HPDE6-E6E7 (cell line): ENCODE data around the gene MATN1.

Source experiments
- DNase-seq: peaks from one replicate; pipeline ENCODE4 v3.0.0; 2011; ENCODE audit warnings: missing footprints; ENCODE audit errors: extremely low spot score

Gene MATN1

DNA sequence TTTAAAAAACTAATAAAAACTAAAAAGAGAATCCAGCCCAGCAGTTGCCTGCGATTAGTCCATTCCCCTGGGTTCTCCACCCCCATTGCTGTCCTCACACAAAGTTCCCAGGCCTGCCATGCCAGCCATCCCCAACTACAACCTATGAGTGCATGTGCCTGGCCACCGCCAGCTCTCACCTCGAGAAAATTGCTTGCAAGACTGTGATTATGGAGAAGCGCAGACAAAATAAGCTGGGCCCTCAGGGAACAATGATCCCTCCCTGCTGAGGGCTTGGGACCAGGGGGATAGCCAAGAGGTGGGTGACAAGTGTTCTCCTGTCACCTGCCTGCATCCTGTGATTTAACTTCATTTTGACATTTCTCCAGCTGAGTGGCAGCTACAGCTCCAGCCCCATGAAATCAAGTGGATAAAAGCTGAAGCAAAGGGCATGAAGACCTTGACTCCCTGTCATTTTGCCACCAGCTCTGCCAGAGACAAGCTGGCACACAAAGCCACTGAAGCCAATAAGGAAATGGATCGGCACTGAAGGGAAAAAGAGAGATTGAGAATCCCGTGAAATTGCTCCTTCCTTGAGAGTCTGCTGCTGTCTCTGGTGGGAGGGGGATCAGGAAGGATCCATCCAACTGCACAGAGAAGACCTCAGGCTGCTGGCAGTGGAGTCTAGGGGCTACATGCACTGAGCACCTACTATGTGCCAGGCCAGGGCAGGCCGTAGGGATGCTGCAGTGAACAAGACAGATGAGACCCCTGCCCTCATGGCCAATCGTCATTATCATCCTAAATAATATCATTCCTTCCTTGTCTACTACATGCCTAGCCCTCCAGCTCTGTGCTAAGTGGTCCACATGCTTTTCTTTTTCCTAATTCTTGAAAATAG, 40.7 kb downstream of the MATN1 start:
- no peak for DNase-seq

DNA sequence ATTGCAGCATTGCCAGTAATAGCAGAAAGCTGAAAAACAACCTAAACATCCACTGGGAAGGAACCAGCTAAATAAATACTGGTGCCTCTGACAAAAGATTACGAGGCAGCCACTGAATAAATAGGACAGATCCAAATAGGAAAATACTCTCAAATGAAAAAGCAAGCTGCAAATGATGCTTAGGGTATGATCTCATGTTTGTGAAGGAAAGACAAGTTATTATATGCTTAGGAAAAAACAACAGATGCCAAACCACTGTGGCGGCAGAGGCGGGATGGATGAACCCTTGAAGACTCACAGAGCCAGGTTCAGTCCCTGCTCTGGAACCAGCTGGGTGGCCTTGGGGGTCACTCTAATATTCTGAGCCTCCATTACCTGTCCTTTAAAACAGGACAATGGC, 41.6 kb downstream of the MATN1 start:
- DNase-seq: no peak

DNA sequence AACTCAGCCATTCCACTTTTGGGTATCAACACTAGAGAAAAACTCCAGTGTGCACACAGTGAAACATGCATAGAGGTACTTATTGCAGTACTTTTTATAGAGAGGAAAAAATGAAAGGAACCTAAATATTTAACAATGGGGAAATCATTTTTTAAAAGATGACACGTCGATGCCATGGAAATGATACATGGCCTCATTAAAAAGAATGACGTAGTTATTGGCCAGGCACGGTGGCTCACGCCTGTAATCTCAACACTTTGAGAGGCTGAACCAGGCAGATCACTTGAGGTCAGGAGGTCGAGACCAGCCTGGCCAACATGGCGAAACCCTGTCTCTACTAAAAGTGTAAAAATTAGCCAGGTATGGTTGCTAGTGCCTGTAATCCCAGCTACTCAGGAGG, 42.5 kb downstream of the MATN1 start:
- DNase-seq: no peak

DNA sequence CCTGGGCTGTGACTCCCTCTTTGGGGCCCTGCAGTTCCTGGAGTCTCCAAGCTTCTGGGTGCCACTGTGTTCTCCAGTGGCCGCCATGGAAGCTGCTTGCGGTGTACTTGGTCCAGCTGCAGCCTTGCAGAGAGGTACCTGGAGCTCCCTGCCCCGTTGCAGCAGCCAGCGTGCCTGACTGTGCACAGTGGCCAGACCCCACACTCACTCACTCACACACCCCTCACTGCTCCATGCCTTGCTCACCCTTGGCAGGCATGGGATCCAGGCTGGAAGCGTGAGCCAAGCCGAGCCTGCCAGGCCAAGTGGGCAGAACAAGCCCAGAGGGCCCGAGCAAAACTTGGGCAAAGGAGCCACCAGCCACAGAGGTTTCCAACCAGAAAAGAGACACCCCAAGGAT, 43.0 kb downstream of the MATN1 start:
- DNase-seq: no peak

DNA sequence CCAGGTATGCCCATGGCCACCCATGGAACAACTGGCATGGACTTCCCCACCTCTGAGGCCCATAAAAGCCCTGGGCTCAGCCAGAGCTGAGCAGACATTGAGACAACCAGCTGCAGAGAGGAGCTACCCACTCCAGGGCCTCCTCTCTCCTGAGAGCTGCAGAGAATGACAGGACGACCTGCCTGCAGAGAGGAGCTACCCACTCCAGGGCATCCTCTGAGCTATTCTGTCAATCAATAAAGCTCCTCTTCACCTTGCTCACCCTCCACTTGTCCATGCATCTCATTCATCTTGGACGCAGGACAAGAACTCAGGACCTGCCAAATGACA, 43.4 kb downstream of the MATN1 start:
- DNase-seq: no peak

DNA sequence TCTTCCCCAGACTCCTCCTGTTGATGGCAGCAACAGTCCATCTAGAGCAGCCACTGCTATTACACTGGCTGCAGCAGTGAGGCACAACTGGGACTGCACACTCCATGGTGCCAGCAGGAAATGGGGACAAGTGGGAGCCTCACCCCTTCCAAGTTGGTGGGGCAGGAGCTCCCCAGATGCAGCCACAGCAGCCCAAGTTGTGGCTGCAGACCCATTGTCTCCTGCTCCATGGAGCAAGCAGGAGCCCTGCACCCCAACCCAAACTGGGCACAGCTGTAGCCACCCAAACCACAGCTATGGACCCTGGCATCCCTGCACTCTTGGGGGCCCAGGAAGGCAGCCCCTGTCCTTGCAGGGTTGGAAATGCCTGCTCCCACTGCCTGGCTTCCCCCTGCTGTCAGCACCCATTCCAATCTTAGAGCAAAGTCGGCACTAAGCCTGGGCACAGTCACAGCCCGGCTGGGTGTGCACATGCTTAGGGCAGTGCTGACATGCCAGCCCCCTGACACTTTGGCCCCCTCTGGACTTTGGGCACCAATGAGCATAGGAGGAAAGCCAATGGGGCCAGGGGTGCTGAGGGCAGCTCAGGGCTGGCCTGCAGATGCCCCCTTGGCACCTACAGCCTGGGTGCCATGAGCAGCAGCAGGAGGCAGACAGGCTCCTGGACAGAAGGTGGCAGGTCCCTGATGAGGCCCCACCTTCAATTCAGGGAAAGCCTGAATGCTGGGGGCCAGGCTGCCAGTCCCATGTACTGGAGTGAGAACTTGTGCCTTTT, 44.0 kb downstream of the MATN1 start:
- no peak for DNase-seq

DNA sequence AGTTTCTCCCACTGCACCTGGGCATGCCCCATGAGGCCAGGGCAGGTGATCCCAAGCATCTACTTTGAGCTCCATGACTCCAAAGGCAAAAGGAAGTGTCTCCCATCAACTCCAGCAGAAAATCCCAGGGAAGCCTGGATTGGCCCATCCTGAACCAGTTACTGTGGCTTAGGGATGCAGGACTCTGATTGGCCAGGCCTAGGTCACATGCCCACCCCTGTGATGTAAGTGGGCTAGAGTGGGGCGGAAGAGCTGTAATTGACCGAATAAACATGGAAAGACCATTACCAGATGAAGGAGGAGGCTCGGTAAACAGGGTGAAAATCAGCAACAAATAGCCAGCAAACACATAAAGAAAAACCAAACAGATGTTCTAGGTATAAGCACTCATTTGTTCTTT, 45.2 kb downstream of the MATN1 start:
- DNase-seq: no peak

DNA sequence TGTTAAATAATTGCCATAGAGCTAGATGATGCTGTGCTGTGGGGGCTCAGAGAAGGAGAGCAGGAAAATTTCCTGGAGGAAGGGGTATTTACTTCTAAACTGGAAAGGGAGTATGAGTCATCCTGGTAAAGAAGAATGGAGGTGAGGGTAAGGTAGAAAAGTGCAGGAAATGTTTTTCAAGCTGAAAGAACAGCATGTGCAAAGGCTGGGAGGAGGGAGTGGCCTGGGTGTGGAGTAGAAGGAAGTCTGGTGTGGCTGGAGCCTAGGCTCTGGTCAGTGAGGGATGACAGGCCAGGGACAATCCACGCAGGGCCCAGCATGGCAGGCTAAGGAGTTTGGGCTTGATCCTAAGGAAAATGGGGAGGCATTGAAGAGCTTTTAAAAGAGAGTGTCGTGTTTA, 45.9 kb downstream of the MATN1 start:
- no peak for DNase-seq

DNA sequence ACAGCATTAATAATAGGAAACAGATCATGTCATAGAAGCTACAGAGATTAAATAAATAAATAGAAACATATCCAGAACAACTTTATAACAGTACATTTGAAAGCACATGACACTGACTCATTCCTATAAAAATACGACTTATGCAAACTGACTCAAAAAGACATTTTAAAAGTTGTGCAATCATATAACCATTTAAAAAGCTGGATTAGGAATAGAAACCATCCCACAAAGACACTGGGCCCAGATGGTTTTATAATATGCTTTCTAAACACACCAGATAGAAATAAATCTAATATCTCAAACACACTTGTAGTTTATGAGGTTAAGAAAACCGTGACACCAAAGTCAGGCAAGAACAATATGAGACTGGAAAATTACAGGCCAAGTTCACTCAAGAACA, 47.6 kb downstream of the MATN1 start:
- DNase-seq: no peak

DNA sequence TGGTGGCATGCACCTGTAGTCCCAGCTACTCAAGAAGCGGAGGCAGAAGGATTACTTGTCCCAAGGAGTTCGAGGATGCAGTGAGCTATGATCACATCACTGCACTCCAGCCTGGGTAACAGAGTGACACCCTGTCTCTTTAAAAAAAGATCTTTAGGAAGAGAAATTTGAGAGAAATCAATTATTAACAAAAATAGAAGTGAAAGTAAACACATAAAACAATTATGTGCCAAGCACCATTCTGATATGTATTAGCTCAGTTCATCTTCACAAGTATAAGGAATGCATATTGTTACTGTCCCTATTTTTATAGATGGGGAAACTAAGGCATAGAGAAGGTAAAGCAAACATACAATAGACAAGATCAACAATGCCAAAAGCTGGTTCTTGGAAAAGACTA, 48.1 kb downstream of the MATN1 start:
- DNase-seq: no peak

DNA sequence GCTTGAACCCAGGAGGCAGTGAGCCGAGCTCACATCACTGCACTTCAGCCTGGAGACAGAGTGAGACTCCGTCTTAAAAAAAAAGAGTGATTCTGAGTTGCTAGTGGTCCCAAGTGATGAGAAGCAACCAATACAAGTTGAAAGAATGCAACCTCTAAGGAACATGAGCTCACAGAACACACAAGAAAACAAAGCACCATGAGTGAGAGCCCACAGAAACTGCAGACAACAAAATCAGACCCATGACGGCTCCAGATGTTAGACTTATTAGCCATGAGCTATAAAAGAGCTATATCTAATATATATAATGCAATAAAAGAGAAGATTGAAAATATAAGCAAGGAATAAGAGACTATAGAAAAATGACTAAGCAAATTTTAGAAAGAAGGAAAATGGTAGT, 50.0 kb downstream of the MATN1 start:
- no peak for DNase-seq

DNA sequence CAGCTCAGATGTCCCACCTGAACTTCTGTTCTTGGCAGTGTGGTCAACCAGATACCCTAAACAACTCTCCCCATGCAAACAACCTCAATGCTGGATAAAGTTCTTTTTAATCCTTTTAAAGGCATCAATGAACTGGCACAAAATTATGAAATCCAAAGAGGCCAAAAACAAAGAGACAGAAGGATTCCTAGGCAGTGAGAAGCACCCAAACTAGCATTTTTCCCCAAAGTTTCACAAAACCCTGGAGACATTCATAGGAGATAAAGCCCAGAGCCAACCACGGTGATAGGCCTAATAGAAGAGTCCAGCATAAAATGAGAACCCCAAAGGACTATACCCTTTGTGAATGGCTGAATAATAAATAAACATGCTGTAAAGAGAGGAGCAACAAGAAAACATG, 50.7 kb downstream of the MATN1 start:
- no peak for DNase-seq

DNA sequence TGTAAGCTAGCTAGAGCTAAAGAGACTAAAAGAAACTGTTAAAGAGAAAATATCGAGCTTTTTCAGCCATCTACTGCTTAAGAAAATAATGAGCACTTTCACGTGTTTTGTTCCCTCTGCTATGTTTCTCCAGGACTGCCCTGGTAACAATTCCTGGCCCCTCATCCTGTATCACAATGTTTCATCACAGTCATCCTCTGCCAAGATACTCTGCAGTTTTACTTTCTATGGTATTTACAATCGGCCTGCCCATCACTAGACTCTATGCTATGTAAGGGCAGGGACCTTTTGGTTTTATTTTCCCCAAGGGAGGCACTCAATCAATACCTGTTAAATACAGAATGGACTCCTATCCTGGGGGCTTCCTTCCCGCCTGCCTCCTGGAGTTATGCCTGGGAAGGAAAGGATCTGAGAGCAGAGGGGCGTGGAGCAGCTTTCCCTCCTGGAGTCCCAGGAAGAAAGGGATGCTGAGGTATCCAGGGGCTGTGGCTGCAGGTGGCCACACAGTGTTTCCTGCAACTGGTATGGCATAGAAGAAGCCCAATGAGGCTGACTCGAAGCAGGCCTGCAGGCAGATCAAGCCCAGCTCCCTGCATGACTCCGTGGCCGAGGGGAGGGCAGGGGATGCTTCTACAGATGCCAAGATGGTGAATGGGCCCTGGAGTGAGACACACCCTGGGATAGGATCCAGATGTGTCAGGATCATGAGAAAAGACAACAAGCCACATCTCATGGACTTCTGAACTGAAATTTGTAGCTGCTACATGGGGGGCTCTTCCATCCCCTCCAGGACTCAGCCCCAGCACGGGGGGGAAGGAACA, 52.9 kb downstream of the MATN1 start:
- DNase-seq: no peak

DNA sequence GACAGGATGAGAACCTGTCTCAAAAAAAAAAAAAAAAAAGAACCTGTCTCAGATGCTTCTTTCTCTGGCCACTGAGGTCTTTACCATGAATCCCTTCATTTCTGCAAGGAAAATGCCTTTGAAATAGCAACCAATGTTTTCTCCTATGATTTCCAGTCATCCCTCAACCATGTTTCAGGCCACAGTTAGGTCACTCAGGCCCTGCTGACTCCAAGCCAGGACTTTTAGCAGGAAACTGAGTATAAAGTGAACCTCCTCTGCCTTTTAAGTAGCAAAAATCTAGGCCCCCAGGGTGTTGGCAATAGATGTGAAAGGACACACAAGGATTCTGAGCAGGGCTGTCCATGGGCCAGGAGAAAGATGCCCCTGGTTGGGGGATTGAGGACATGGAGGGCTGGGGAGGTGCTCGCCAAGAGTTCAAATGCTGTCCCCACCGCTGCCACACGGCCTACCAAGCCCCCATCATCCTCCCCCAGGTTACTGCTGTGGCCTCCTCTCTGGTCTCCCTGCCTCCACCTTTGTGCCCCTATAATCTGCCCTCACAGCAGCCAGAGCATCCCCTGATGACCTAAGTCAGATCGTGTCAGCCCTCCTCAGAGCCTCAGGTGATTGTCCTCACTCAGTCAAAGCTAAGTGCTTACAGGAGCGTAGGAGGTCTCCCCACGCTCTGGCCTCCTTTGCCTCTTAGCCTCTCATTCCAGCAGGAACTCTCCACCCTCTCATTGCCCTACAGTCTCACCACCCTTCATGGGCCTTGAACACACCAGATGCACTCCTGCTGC, 54.6 kb downstream of the MATN1 start:
- DNase-seq: no peak

DNA sequence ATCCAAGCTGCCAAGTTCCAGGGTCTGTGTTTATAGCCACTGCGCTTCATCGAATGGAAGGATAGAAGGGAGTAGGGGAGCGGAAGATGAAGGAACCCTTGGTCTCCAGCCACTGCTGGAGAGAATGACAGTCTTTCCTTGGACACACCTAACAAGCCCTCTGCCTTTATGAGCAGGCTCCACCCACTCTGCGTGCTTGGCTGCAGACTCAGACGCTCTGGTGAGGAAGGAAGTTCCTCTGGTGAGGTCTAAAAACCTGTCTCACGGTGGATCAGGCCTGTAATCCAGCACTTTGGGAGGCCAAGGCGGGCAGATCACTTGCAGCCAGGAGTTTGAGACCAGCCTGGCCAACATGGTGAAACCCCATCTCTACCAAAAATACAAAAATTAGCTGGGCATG, 55.4 kb downstream of the MATN1 start:
- peak; percentile 46 for DNase-seq

DNA sequence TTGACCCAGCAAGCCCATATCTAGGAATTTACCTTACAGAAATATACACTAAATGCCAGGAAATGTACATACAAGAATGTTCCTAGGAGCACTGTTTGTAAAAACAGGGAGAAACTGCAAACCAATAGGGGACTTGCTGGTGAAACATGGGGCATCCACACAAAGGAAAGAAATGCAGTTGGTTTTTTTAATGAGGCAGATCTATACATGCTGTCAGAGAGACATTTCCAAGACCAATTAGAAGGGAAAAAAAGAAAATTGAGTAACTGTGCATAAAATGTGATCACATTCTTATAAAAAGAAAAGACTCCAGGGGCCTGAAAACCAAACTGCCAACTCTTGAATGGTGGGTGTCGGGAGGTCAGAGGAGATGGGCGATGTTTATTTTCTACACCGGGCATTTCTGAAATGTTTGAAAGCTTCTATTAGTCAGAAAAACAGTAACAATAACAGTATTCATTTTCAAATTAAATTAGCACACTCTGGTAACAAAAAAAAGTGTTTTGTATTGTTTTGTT, 56.6 kb downstream of the MATN1 start:
- no peak for DNase-seq

DNA sequence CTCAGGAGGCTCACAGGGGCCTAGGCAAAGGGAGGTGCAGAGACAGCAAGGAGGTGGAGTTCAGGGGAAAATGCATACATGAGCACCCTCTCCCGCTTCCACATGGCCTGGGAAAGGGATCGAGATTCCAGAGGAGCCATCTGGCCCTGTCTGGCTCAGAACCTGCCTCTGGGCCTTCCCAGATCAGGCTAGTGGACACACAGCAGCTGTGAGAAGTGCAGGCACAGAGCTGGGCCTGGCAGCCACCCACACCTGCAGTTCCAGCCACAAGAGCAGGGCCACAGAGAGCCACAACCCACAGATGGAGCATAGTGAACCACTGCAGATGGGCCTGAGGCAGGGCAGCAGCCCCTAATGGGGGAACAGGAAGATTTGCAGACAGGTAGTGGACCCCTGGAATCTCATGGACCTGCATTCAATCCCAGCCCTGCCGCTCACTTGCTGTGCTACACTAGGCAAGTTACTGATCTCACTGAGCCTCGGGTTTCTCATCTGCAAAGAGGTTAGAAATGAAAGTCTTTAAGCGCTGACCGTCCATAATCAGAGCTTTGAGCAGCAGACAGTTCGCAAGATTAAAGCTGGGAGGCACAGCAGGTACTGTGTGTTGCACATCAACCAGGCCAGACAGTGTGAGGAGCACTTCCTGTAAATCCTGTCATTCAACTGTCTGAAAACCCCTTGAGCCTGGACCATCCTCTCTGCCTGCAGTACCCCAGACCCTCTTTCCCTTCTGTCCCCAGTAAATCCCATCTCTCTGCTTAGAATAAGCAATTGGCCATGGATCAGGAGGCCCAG, 58.0 kb downstream of the MATN1 start:
- no peak for DNase-seq

DNA sequence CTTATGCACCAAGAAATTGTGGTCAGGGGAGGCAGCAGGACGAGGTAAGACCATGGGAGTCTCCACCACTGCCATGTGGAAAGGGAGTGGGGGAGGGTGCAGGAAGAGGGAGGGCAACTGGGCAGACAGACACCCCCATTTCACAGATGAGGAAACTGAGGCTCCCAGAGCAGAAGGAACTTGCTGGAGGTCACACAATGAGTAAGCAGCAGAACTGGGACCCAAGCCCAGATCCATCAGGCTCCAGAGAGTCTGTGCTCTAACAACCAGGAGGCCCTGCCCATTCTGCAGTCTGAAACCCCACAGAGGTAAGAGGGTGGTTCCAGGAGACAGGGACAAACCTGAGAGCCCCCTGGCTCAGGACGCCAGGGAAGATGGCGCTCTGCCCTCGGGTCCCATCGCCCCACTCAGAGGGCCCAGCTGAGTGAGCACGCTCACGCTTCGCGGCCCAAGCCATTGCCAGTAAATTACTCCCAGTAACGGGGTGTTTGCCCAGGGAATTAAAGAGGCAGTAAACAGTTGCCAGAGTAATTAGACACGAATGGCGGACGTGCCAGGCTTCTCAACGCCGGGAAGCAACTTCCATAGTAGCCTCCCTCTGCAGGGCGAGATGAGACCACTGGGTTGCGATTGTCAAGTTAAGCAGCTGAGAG, 59.2 kb downstream of the MATN1 start:
- no peak for DNase-seq

DNA sequence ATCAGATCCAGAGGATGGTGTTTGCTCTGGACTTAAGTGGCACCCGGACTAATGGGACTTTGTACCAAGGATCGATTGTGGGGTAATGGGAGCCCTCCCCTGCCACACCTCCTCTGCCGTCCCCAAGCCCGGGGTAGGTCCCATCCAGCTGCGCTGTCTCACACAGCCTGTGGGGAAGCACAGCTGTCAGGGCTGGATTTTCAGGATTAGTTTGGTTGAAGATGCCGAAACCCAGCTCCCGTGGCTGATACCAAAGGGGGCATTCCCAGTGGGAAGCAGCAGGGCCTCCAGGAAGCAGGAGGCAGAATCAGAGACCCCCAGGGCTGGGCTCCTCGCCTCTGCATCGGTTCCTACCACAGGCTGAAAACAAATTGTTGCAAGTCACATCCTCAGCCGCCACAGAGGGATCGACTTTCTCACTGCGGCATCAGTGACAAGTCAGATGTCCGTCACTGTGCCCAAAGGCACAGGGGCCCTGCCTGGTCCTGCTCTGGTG, 59.7 kb downstream of the MATN1 start:
- DNase-seq: no peak

DNA sequence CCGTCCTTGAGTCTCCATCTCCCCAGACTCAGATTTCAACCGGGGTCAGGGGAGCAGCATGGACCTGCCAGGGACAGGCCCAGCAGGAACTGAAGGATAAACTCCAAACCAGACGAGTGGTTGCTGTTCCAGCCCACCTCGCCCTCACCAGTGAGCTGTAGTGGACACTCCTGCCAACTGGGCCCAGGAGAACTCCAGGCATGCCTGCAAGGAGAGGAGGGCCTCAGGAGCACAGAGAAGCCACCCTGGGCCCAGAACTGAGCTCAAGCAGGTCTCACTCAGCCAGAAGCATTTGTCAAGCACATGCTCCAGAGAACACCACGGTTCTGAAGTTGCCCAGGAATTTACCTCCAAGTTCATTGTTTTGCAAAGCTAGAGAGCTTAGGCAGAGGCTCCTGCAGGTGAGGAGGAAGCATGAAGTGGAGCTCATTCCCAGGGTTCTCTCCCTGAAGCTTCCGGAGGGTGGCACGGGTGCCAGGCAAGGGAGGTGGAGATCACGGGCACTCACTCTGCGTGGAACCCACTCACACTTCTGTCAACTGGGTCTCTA, 61.0 kb downstream of the MATN1 start:
- DNase-seq: no peak
